WERI-Rb-1 (cell line): ENCODE results near the gene GOLGB1.

Experiments
- DNase-seq: peaks from one replicate; pipeline ENCODE4 v3.0.0-alpha.2; 2020
- H3K27ac ChIP-seq: fragments of 250-450 bp; sonication (Bioruptor Pico); 2 replicates; pipeline ENCODE4 v1.5.1; 2020; ENCODE audit warnings: mild to moderate bottlenecking, moderate library complexity
- H3K27me3 ChIP-seq: fragments of 250-450 bp; sonication (Bioruptor Pico); 2 replicates; pipeline ENCODE4 v1.5.1; 2021; ENCODE audit warnings: mild to moderate bottlenecking, low read depth, moderate library complexity; ENCODE audit not compliant: insufficient read depth, severe bottlenecking
- H3K36me3 ChIP-seq: fragments of 250-450 bp; sonication (Bioruptor Pico); 2 replicates; pipeline ENCODE4 v1.5.1; 2020; ENCODE audit warnings: mild to moderate bottlenecking, moderate library complexity
- H3K4me3 ChIP-seq: 2 replicates; pipeline ENCODE4 v1.5.1; 2011; ENCODE audit warnings: low read depth, mild to moderate bottlenecking, control low read depth, low read length
- H3K9me3 ChIP-seq: fragments of 250-450 bp; sonication (Bioruptor Pico); 2 replicates; pipeline ENCODE4 v1.5.1; 2021; ENCODE audit warnings: mild to moderate bottlenecking, moderate library complexity; ENCODE audit not compliant: severe bottlenecking
- TF ChIP-seq, protein P1 (sequence below): IDR thresholded peaks from 2 replicates; pipeline ENCODE4 v1.5.1; 2011; ENCODE audit warnings: low read depth, mild to moderate bottlenecking, control low read depth, inconsistent platforms, low read length

GOLGB1 gene

GRCh38 chr3:121637922-121638321, 111.6 kb downstream of the GOLGB1 start:
- no peaks in the 10 kb centered on the region for H3K9me3 ChIP-seq
- no peak overlapping the region for H3K4me3 ChIP-seq
- TF ChIP-seq, protein P1, sequence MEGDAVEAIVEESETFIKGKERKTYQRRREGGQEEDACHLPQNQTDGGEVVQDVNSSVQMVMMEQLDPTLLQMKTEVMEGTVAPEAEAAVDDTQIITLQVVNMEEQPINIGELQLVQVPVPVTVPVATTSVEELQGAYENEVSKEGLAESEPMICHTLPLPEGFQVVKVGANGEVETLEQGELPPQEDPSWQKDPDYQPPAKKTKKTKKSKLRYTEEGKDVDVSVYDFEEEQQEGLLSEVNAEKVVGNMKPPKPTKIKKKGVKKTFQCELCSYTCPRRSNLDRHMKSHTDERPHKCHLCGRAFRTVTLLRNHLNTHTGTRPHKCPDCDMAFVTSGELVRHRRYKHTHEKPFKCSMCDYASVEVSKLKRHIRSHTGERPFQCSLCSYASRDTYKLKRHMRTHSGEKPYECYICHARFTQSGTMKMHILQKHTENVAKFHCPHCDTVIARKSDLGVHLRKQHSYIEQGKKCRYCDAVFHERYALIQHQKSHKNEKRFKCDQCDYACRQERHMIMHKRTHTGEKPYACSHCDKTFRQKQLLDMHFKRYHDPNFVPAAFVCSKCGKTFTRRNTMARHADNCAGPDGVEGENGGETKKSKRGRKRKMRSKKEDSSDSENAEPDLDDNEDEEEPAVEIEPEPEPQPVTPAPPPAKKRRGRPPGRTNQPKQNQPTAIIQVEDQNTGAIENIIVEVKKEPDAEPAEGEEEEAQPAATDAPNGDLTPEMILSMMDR: no peak
- H3K27ac ChIP-seq: no peak overlapping the region
- no peaks in the 10 kb centered on the region for H3K36me3 ChIP-seq
- DNase-seq: no peak
- H3K27me3 ChIP-seq: no peaks in the 10 kb centered on the region

DNA sequence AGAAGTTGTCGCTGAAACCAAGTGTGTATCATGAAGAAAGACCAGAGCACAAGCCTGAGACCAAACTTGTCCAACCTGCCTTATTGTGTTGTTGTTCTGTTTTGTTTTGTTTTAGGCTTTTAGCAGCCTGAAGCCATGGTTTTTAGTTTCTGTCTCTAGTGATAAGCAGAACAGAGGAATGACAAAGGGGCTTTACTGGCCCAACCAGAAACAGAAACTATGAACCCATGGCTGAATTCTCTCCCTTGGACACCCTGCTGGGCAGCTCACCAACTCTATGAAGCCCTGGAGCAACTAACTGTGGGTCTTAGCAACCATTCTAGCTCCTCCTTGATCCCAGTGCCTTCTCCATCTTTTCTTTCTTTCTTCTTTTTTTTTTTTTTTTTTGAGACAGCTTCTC, 119.2 kb downstream of the GOLGB1 start:
- no peak overlapping the region for H3K4me3 ChIP-seq
- no peaks in the 10 kb centered on the region for H3K36me3 ChIP-seq
- no peaks in the 10 kb centered on the region for H3K9me3 ChIP-seq
- TF ChIP-seq, protein P1: no peak
- H3K27ac ChIP-seq: no peak overlapping the region
- no peak for DNase-seq
- no peaks in the 10 kb centered on the region for H3K27me3 ChIP-seq

DNA sequence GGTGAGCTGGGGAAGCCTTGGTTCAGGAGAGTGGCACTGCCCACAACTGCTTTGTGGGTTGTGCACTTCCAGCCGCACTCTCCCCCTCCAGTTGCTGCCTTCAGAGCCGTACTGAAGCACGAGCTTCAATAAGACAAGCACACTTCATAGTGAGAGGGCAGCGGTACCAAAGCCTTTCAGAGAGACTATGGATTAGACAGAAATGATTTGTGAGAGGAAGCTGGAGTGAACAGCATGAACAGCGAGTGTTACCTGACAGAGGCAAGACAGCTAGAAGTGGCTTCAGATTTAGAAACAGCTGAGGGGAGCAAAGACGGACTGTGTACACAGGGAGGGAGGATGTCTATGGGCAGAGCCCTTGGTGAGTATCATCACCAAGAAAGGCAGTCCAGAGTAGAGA, 119.9 kb downstream of the GOLGB1 start:
- no peak overlapping the region for H3K27ac ChIP-seq
- no peaks in the 10 kb centered on the region for H3K36me3 ChIP-seq
- no peak overlapping the region for H3K4me3 ChIP-seq
- H3K9me3 ChIP-seq: no peaks in the 10 kb centered on the region
- DNase-seq: no peak
- H3K27me3 ChIP-seq: no peaks in the 10 kb centered on the region
- TF ChIP-seq, protein P1: no peak

- Histone ChIP-seq H3K4me3 (no peak overlapping the region), H3K27me3 (no peaks in the 10 kb centered on the region), H3K9me3 (no peaks in the 10 kb centered on the region), H3K36me3 (no peaks in the 10 kb centered on the region), H3K27ac (no peak overlapping the region)
- TF ChIP-seq, protein P1: no peak
- DNase-seq: no peak
These were observed 121.9 kb downstream of the GOLGB1 start for GRCh38 chr3:121627622-121628021.

GRCh38 chr3:121627211-121627610, 122.3 kb downstream of the GOLGB1 start:
- TF ChIP-seq, protein P1: no peak
- Histone ChIP-seq H3K4me3 (no peak overlapping the region), H3K27me3 (no peaks in the 10 kb centered on the region), H3K27ac (no peak overlapping the region), H3K9me3 (no peaks in the 10 kb centered on the region), H3K36me3 (no peaks in the 10 kb centered on the region)
- no peak for DNase-seq

GRCh38 chr3:121626495-121626894, 123.0 kb downstream of the GOLGB1 start:
- DNase-seq: no peak
- no peaks in the 10 kb centered on the region for H3K9me3 ChIP-seq
- TF ChIP-seq, protein P1: no peak
- H3K36me3 ChIP-seq: no peaks in the 10 kb centered on the region
- no peaks in the 10 kb centered on the region for H3K27me3 ChIP-seq
- no peak overlapping the region for H3K4me3 ChIP-seq
- no peak overlapping the region for H3K27ac ChIP-seq
